HG03103 (cell line): ENCODE results near the gene RPL31.

ENCODE experiments used
- ATAC-seq: cut with Tn5 transposase; IDR thresholded peaks from one replicate; pipeline ENCODE4 v1.9.1; 2021; ENCODE audit warnings: low read depth; ENCODE audit not compliant: unreplicated experiment

Gene RPL31

GRCh38 chr2:101053117-101053516, 51.0 kb downstream of the RPL31 start:
- ATAC-seq: no peak
